Endothelial cell of umbilical vein (primary cell): Measurements from ENCODE around the gene PLEKHH1. TPM values are rescaled to one million over a fixed set of nuclear protein-coding genes. Genes with fewer than 3 reads are reported as not detected.

Experiments
- BruUV-seq: library from RNA; stranded (reverse); fragments of 400-500 nt; replicated peaks from 2 replicates; lab custom pipeline; 2021; lab: Mats Ljungman, UMichigan
- CTCF ChIA-PET: fragments of 300-600, 350-600 bp; sonication (Branson Sonifier 250); formaldehyde crosslinking; loops from one replicate; lab custom pipeline; 2021; ENCODE audit warnings: antibody characterized with exemption, inconsistent platforms; lab: Charles Lee
- POLR2A ChIA-PET: fragments of 300-600, 350-600 bp; sonication (Branson Sonifier 250); formaldehyde crosslinking; loops from one replicate; lab custom pipeline; 2021; ENCODE audit warnings: antibody characterized with exemption, inconsistent platforms; lab: Charles Lee
- DNase-seq: peaks from one replicate; pipeline ENCODE4 v3.0.0-alpha.2; 2011; ENCODE audit warnings: low read depth, low spot score
- FAIRE-seq: peaks from 2 replicates; lab custom pipeline; 2011; peaks lifted over from hg19 to GRCh38; lab: Jason Lieb, UNC
- H2AFZ ChIP-seq: 2 replicates; pipeline ENCODE4 v1.6.0; 2012; ENCODE audit warnings: low read depth, low read length, control low read depth, inconsistent platforms
- H3K27ac ChIP-seq: 2 replicates; pipeline ENCODE4 v1.5.1; 2011; ENCODE audit warnings: low read depth, mild to moderate bottlenecking, control low read depth, low read length, moderate library complexity; ENCODE audit not compliant: insufficient read depth
- H3K27me3 ChIP-seq, 2 experiments: 2 replicates each; pipeline versions ENCODE4 v1.6.0 to v1.6.1; 2011; ENCODE audit warnings: low read length in 2 of 2, mixed read lengths in 1 of 2; ENCODE audit not compliant: control insufficient read depth in 2 of 2, insufficient read depth in 2 of 2
- H3K36me3 ChIP-seq, 2 experiments: 2 replicates in 1 of 2; 3 replicates in 1 of 2; pipeline ENCODE4 v1.5.1; 2011; ENCODE audit warnings: low read length in 2 of 2, mild to moderate bottlenecking in 1 of 2, moderate library complexity in 1 of 2; ENCODE audit not compliant: control insufficient read depth in 2 of 2, insufficient read depth in 2 of 2; ENCODE audit errors: extremely low read depth in 1 of 2
- H3K4me1 ChIP-seq: 3 replicates; pipeline ENCODE4 v1.5.1; 2011; ENCODE audit warnings: mild to moderate bottlenecking, low read length; ENCODE audit not compliant: control insufficient read depth, insufficient read depth; ENCODE audit errors: extremely low read depth
- H3K4me2 ChIP-seq: 2 replicates; pipeline ENCODE4 v1.6.1; 2011; ENCODE audit warnings: low read length, control low read depth, mixed read lengths; ENCODE audit not compliant: insufficient read depth
- H3K4me3 ChIP-seq, 3 experiments: fragments of 200-600 bp in 1 of 3; sonication (generic), shearing (Covaris generic) in 1 of 3; replicated peaks in 1 of 3; 2 replicates each; pipeline ENCODE4 v1.5.1; 2011 to 2016; ENCODE audit warnings: control low read depth in 3 of 3, low read length in 3 of 3, mild to moderate bottlenecking in 2 of 3, inconsistent platforms in 1 of 3, low read depth in 1 of 3, moderate library complexity in 1 of 3; ENCODE audit not compliant: insufficient read depth in 1 of 3
- H3K79me2 ChIP-seq: 2 replicates; pipeline ENCODE4 v1.6.0; 2012; ENCODE audit warnings: low read length, inconsistent platforms; ENCODE audit not compliant: control insufficient read depth, insufficient read depth
- H3K9ac ChIP-seq: replicated peaks from 2 replicates; pipeline ENCODE3; 2011; ENCODE audit warnings: low read length, control low read depth; ENCODE audit not compliant: insufficient read depth; ENCODE audit errors: extremely low read depth
- H3K9me1 ChIP-seq: replicated peaks from 3 replicates; pipeline ENCODE4 v1.6.0; 2011; ENCODE audit warnings: mild to moderate bottlenecking, low read length; ENCODE audit not compliant: control insufficient read depth, insufficient read depth; ENCODE audit errors: extremely low read depth
- H3K9me3 ChIP-seq: replicated peaks from 2 replicates; pipeline ENCODE4 v1.5.1; 2012; ENCODE audit warnings: low read length, inconsistent platforms; ENCODE audit not compliant: control insufficient read depth, insufficient read depth
- H4K20me1 ChIP-seq: replicated peaks from 2 replicates; pipeline ENCODE3; 2011; ENCODE audit warnings: mild to moderate bottlenecking, low read length; ENCODE audit not compliant: control insufficient read depth, insufficient read depth; ENCODE audit errors: extremely low read depth
- CTCF ChIP-seq, 2 donors: IDR thresholded peaks; 1 replicate in 1 of 2; 2 replicates in 1 of 2; pipeline ENCODE4 v1.5.1; 2011; ENCODE audit warnings: low read length in 2 of 2, mild to moderate bottlenecking in 2 of 2, moderate library complexity in 2 of 2, control low read depth in 1 of 2, inconsistent platforms in 1 of 2, low read depth in 1 of 2; ENCODE audit not compliant: insufficient read depth in 1 of 2; ENCODE audit errors: extremely low read depth in 1 of 2
- EZH2 ChIP-seq: IDR thresholded peaks from 2 replicates; pipeline ENCODE4 v1.6.1; 2012; ENCODE audit warnings: borderline replicate concordance, low read depth, mild to moderate bottlenecking, moderate library complexity, low read length, inconsistent platforms; ENCODE audit not compliant: severe bottlenecking
- FOS ChIP-seq: IDR thresholded peaks from 2 replicates; pipeline ENCODE4 v1.6.1; 2011; ENCODE audit warnings: mild to moderate bottlenecking, low read length, moderate library complexity, borderline replicate concordance; ENCODE audit not compliant: insufficient read depth
- GATA2 ChIP-seq: IDR thresholded peaks from 2 replicates; pipeline ENCODE4 v1.7.0; 2011; ENCODE audit warnings: low read depth, mild to moderate bottlenecking, moderate library complexity, mixed read lengths, low read length; ENCODE audit not compliant: insufficient read length, insufficient read depth
- JUN ChIP-seq: IDR thresholded peaks from 2 replicates; pipeline ENCODE4 v1.6.1; 2011; ENCODE audit warnings: borderline replicate concordance, low read depth; ENCODE audit not compliant: insufficient read length, insufficient read depth
- MAX ChIP-seq: IDR thresholded peaks from 2 replicates; pipeline ENCODE4 v1.6.1; 2011; ENCODE audit not compliant: insufficient read depth, insufficient read length
- MYC ChIP-seq: IDR thresholded peaks from one replicate; pipeline ENCODE4 v1.6.1; 2011; ENCODE audit warnings: mild to moderate bottlenecking, low read depth, low read length
- POLR2A ChIP-seq: IDR thresholded peaks from 2 replicates; pipeline ENCODE4 v1.6.1; 2012; ENCODE audit warnings: low read depth, mild to moderate bottlenecking, control low read depth, low read length
- POLR2AphosphoS5 ChIP-seq: IDR thresholded peaks from 2 replicates; pipeline ENCODE4 v1.6.1; 2012; ENCODE audit warnings: low read depth, mild to moderate bottlenecking, control low read depth, low read length, moderate library complexity; ENCODE audit not compliant: insufficient read depth
- dilution Hi-C: fragments of 300-500 bp; cut with MboI; formaldehyde crosslinking; loops from one replicate; pipeline ENCODE4 v1.15.0; 2019; ENCODE audit warnings: low sequenced_read_pairs; ENCODE audit not compliant: extremely low pct_ligation_motif_present
- intact Hi-C: fragments of 100-400 bp; cut with micrococcal nuclease; formaldehyde crosslinking; loops from one replicate; pipeline ENCODE4 v1.10.0; 2022
- polyA plus RNA-seq, 4 experiments: library from polyadenylated mRNA; depleted of rRNA in 3 of 4; stranded (reverse) in 3 of 4; unstranded in 1 of 4; fragments of >200 nt; gene quantifications; 2 replicates each; pipeline versions ENCODE4 v1.2.1 to v1.2.3, GENCODE V29; 2011 to 2012; ENCODE audit warnings: missing spikeins in 1 of 4
- total RNA-seq: library from RNA; stranded (reverse); gene quantifications from 2 replicates; pipeline ENCODE4 v1.2.3, GENCODE V29; 2021

The PLEKHH1 gene
- total and polyA plus RNA-seq, 2 donors (not counting 3 experiments of a cell fraction or from before 2014, with no cell fraction given): 0.17 to 0.71 TPM

- Histone ChIP-seq H3K36me3 (no peaks in the 10 kb centered on the region), H3K9me3 (no peaks in the 10 kb centered on the region), H3K79me2 (no peaks in the 10 kb centered on the region), H4K20me1 (no peaks in the 10 kb centered on the region), H2AFZ (no peak overlapping the region), H3K4me2 (no peak overlapping the region), H3K27ac (no peak overlapping the region), H3K4me3 (no peak overlapping the region), H3K27me3 (peaks cover 0 to 4% of the 10 kb centered on the region in 2 experiments), H3K4me1 (no peaks in the 10 kb centered on the region), H3K9me1 (no peaks in the 10 kb centered on the region), H3K9ac (no peak overlapping the region)
- BruUV-seq: no TSS peak
- ChIA-PET POLR2A (no interaction called here), CTCF (interaction anchor here (1.0 to 4.6 kb wide), 7 partner anchors 10 to 140 kb away, joined by 3 to 36 read pairs (median 4); no protein-coding TSS in a partner anchor)
- no peak for FAIRE-seq
- intact Hi-C loops (no loop called here), dilution Hi-C loops (no loop called here)
- TF ChIP-seq EZH2 (no peak), GATA2 (no peak), FOS (no peak), JUN (no peak), CTCF (IDR thresholded peaks at IDR 0.05; ENCODE audit: extremely low read depth in 1 of 2, insufficient read depth in 1 of 2, low read depth in 1 of 2, low read length in 2 of 2) (no peak), POLR2AphosphoS5 (no peak), MAX (no peak), MYC (no peak), POLR2A (no peak)
- no peak for DNase-seq
These were observed 33.8 kb downstream of the PLEKHH1 start for GRCh38 chr14:67566908-67567307.
